B cell (primary cell): ENCODE data around the gene SLK.

Experiments
- EZH2 ChIP-seq: IDR thresholded peaks from 2 replicates; pipeline ENCODE4 v1.6.1; 2012; ENCODE audit warnings: borderline replicate concordance, low read depth, mild to moderate bottlenecking, moderate library complexity, low read length; ENCODE audit not compliant: insufficient read depth, poor library complexity, severe bottlenecking
- TF ChIP-seq, protein P1 (sequence below): fragments of 200-600 bp; IDR thresholded peaks from one replicate; pipeline ENCODE4 v1.8.0; 2022; ENCODE audit warnings: antibody characterized with exemption, mild to moderate bottlenecking

DNA sequence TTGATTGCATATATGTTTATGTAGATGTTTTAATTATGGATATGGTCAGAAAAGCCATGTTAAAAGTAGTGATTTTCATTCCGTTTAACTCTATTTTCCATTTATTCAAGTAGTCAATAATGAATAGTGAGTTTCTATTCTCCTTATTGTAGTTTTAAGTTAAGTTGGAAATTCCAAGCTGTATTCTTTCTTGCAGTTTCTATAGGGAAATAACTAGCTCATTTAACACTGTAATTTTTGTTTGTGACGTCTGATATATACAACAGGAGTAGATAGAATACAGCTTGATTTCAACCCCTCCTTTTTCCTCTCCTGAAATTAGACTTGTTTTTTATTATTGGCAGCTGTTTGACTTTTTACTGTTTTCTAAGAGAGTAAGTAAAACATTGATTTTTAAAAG, 47.2 kb downstream of the SLK start:
- TF ChIP-seq, protein P1, sequence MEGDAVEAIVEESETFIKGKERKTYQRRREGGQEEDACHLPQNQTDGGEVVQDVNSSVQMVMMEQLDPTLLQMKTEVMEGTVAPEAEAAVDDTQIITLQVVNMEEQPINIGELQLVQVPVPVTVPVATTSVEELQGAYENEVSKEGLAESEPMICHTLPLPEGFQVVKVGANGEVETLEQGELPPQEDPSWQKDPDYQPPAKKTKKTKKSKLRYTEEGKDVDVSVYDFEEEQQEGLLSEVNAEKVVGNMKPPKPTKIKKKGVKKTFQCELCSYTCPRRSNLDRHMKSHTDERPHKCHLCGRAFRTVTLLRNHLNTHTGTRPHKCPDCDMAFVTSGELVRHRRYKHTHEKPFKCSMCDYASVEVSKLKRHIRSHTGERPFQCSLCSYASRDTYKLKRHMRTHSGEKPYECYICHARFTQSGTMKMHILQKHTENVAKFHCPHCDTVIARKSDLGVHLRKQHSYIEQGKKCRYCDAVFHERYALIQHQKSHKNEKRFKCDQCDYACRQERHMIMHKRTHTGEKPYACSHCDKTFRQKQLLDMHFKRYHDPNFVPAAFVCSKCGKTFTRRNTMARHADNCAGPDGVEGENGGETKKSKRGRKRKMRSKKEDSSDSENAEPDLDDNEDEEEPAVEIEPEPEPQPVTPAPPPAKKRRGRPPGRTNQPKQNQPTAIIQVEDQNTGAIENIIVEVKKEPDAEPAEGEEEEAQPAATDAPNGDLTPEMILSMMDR: no peak
- no peak for TF ChIP-seq EZH2
